DOHH2 (cell line): ENCODE data around the gene SPOCK2.

Experiments used
- H3F3A ChIP-seq: fragments of 200-600 bp; sonication (generic), shearing (Covaris generic); 2 replicates; pipeline ENCODE4 v1.6.0; 2016; ENCODE audit warnings: antibody characterized with exemption, mild to moderate bottlenecking; ENCODE audit not compliant: control insufficient read depth, insufficient read depth
- H3K27ac ChIP-seq: fragments of 200-600 bp; sonication (generic); 2 replicates; pipeline ENCODE4 v1.5.1; 2014; ENCODE audit warnings: low read depth, mild to moderate bottlenecking, low read length, moderate library complexity
- H3K27me3 ChIP-seq: fragments of 200-600 bp; sonication (generic); 2 replicates; pipeline ENCODE4 v1.6.1; 2014; ENCODE audit warnings: mild to moderate bottlenecking, low read length, mixed read lengths; ENCODE audit not compliant: control insufficient read depth
- H3K36me3 ChIP-seq: fragments of 200-600 bp; sonication (generic); 2 replicates; pipeline ENCODE4 v1.6.1; 2014; ENCODE audit warnings: mild to moderate bottlenecking, low read length, moderate library complexity, mixed read lengths; ENCODE audit not compliant: control insufficient read depth
- H3K4me1 ChIP-seq: fragments of 200-600 bp; sonication (generic); 2 replicates; pipeline ENCODE4 v1.6.1; 2014; ENCODE audit warnings: mild to moderate bottlenecking, low read length, mixed read lengths; ENCODE audit not compliant: control insufficient read depth
- H3K4me2 ChIP-seq: fragments of 200-600 bp; sonication (generic); 2 replicates; pipeline ENCODE4 v1.6.0; 2014; ENCODE audit warnings: mild to moderate bottlenecking, low read length, moderate library complexity
- H3K4me3 ChIP-seq: fragments of 200-600 bp; sonication (generic); 2 replicates; pipeline ENCODE4 v1.5.1; 2014; ENCODE audit warnings: mild to moderate bottlenecking, low read length, mixed read lengths
- H3K79me2 ChIP-seq: fragments of 200-600 bp; sonication (generic); 2 replicates; pipeline ENCODE4 v1.6.1; 2014; ENCODE audit warnings: mild to moderate bottlenecking, low read length, mixed read lengths; ENCODE audit not compliant: control insufficient read depth
- H3K9me2 ChIP-seq: fragments of 200-600 bp; sonication (generic); replicated peaks from 2 replicates; pipeline ENCODE4 v1.6.1; 2014; ENCODE audit warnings: mild to moderate bottlenecking, low read length, mixed read lengths; ENCODE audit not compliant: control insufficient read depth
- H3K9me3 ChIP-seq: fragments of 200-600 bp; sonication (generic); 2 replicates; pipeline ENCODE4 v1.6.1; 2014; ENCODE audit warnings: antibody characterized with exemption, low read length, mixed read lengths; ENCODE audit not compliant: control insufficient read depth, insufficient read depth
- H4K20me1 ChIP-seq: fragments of 200-600 bp; sonication (generic); 2 replicates; pipeline ENCODE4 v1.6.0; 2014; ENCODE audit warnings: low read depth, mild to moderate bottlenecking, antibody characterized with exemption, low read length, moderate library complexity; ENCODE audit not compliant: control insufficient read depth, insufficient read depth
- CTCF ChIP-seq: fragments of 200-600 bp; sonication (generic); IDR thresholded peaks from one replicate; pipeline ENCODE4 v1.5.1; 2014; ENCODE audit warnings: antibody characterized with exemption, mild to moderate bottlenecking, low read depth, low read length; ENCODE audit not compliant: poor library complexity, severe bottlenecking
- EZH2phosphoT487 ChIP-seq: fragments of 200-600 bp; sonication (generic); IDR thresholded peaks from 2 replicates; pipeline ENCODE4 v1.6.1; 2017; ENCODE audit warnings: borderline replicate concordance, mild to moderate bottlenecking, antibody characterized with exemption, low read length, moderate library complexity, mixed read lengths

SPOCK2 gene

GRCh38 chr10:72041491-72041890 lies 46.9 kb downstream of the SPOCK2 start:
- no peaks in the 10 kb centered on the region for H3F3A ChIP-seq
- H3K27ac ChIP-seq = no peak overlapping the region
- H3K9me3 ChIP-seq = no peaks in the 10 kb centered on the region
- H3K79me2 ChIP-seq = no peaks in the 10 kb centered on the region
- H4K20me1 ChIP-seq = no peaks in the 10 kb centered on the region
- H3K36me3 ChIP-seq = no peaks in the 10 kb centered on the region
- H3K4me2 ChIP-seq = no peak overlapping the region
- H3K4me1 ChIP-seq = no peaks in the 10 kb centered on the region
- H3K4me3 ChIP-seq = no peak overlapping the region
- no peaks in the 10 kb centered on the region for H3K27me3 ChIP-seq
- TF ChIP-seq CTCF (no peak), EZH2phosphoT487 (no peak)
- H3K9me2 ChIP-seq = no peaks in the 10 kb centered on the region

- no peaks in the 10 kb centered on the region for H3K79me2 ChIP-seq
- no peaks in the 10 kb centered on the region for H3K4me1 ChIP-seq
- H3K36me3 ChIP-seq = no peaks in the 10 kb centered on the region
- no peak overlapping the region for H3K27ac ChIP-seq
- TF ChIP-seq CTCF = no peak
- TF ChIP-seq EZH2phosphoT487 = no peak
- no peaks in the 10 kb centered on the region for H3K9me2 ChIP-seq
- H4K20me1 ChIP-seq = no peaks in the 10 kb centered on the region
- no peaks in the 10 kb centered on the region for H3F3A ChIP-seq
- no peaks in the 10 kb centered on the region for H3K27me3 ChIP-seq
- no peak overlapping the region for H3K4me2 ChIP-seq
- no peak overlapping the region for H3K4me3 ChIP-seq
- no peaks in the 10 kb centered on the region for H3K9me3 ChIP-seq
Measured at GRCh38 chr10:72039377-72039776, 49.0 kb downstream of the SPOCK2 start.

GRCh38 chr10:72038458-72039001 lies 49.8 kb downstream of the SPOCK2 start:
- H3K4me1 ChIP-seq = no peaks in the 10 kb centered on the region

More at GRCh38 chr10:72038458-72039001, 49.8 kb downstream of the SPOCK2 start:
- no peaks in the 10 kb centered on the region for H3K27me3 ChIP-seq
- no peak overlapping the region for H3K27ac ChIP-seq
- no peaks in the 10 kb centered on the region for H3K36me3 ChIP-seq
- no peaks in the 10 kb centered on the region for H3F3A ChIP-seq
- no peaks in the 10 kb centered on the region for H3K79me2 ChIP-seq
- no peak overlapping the region for H3K4me3 ChIP-seq
- no peaks in the 10 kb centered on the region for H3K9me2 ChIP-seq
- H3K4me2 ChIP-seq = no peak overlapping the region
- H3K9me3 ChIP-seq = no peaks in the 10 kb centered on the region
- TF ChIP-seq EZH2phosphoT487 (no peak), CTCF (no peak)
- H4K20me1 ChIP-seq = no peaks in the 10 kb centered on the region
